Small intestine (tissue), 7 donors: Measurements from ENCODE around the gene COG7. TPM values are rescaled to one million over a fixed set of nuclear protein-coding genes. Genes with fewer than 3 reads are reported as not detected.

Source experiments
- DNase-seq, 2 donors: peaks; one replicate each; pipeline versions ENCODE4 v3.0.0 to v3.0.0-alpha.2; 2013
- FAIRE-seq: peaks from 2 replicates; lab custom pipeline; 2012; peaks lifted over from hg19 to GRCh38; lab: Jason Lieb, UNC
- H3K27ac ChIP-seq, 3 donors: one replicate each; pipeline ENCODE4 v1.5.1; 2013; ENCODE audit warnings: low read length in 2 of 3, mild to moderate bottlenecking in 2 of 3, control low read depth in 1 of 3, inconsistent platforms in 1 of 3, low read depth in 1 of 3, moderate library complexity in 1 of 3
- H3K27me3 ChIP-seq, 3 donors: one replicate each; pipeline ENCODE4 v1.6.1; 2013; ENCODE audit warnings: low read length in 3 of 3, inconsistent platforms in 1 of 3; ENCODE audit not compliant: control insufficient read depth in 3 of 3, insufficient read depth in 3 of 3
- H3K36me3 ChIP-seq, 3 donors: one replicate each; pipeline ENCODE4 v1.6.1; 2013; ENCODE audit warnings: low read length in 3 of 3, inconsistent platforms in 1 of 3, low read depth in 1 of 3, mild to moderate bottlenecking in 1 of 3, moderate library complexity in 1 of 3; ENCODE audit not compliant: control insufficient read depth in 3 of 3, insufficient read depth in 2 of 3
- H3K4me1 ChIP-seq, 3 donors: one replicate each; pipeline ENCODE4 v1.6.1; 2013; ENCODE audit warnings: low read length in 2 of 3, inconsistent platforms in 1 of 3, low read depth in 1 of 3, mild to moderate bottlenecking in 1 of 3, moderate library complexity in 1 of 3; ENCODE audit not compliant: control insufficient read depth in 3 of 3, insufficient read depth in 2 of 3
- H3K4me3 ChIP-seq, 3 donors: one replicate each; pipeline ENCODE4 v1.5.1; 2013; ENCODE audit warnings: low read length in 3 of 3, control low read depth in 1 of 3, inconsistent platforms in 1 of 3, low read depth in 1 of 3, mild to moderate bottlenecking in 1 of 3, moderate library complexity in 1 of 3
- H3K9me3 ChIP-seq, 2 donors: one replicate each; pipeline ENCODE4 v1.6.1; 2013; ENCODE audit warnings: low read depth in 1 of 2, low read length in 1 of 2; ENCODE audit not compliant: control insufficient read depth in 2 of 2, insufficient read depth in 1 of 2
- WGBS, 3 donors: extraction: QIAGEN DNeasy Blood & Tissue Kit; methylation state at CpG; one replicate each; pipeline ENCODE4 v1.1.7; 2013; 5-methylcytosine and 5-hydroxymethylcytosine counted together
- polyA plus RNA-seq, 4 donors: library from polyadenylated mRNA; stranded (reverse) in 3 of 4; unstranded in 1 of 4; fragments of 200-250 nt in 3 of 4; fragments of 120-200 nt in 1 of 4; gene quantifications; one replicate each; pipeline versions ENCODE4 v1.2.1 to v1.2.3, GENCODE V29; 2013
- donor health status: healthy with polysubstance abuse.
- donor health status: control.
- donor health status: control.
- donor health status: Bipolar disorder and iron deficiency.
- donor health status: healthy.

The COG7 gene
- polyA plus RNA-seq, 4 donors: 15.7 to 21.9 (median 17.3) TPM

DNA sequence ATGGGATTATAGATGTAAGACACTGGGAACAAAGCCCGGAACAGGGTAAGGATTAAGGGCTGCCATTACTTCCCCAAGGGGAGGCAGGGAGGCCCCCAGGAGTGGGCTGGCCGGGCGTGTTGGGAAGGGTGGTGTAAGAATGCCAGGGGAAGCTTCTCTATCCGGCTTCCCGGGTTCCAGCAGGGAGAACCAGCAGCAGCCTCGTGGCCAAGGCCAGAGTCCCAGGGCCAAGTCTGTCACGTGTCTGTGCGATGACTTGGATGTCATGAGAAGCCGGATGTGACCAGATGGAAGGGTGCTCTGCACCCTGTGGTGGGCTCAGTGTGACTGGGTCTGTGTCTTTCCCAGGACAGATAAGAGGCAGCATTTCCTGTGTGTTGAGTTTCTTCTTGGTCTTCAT lies 98.7 kb downstream of the COG7 start:
- H3K27ac ChIP-seq: no peak overlapping the region
- H3K4me1 ChIP-seq: no peaks in the 10 kb centered on the region
- FAIRE-seq (no peak), DNase-seq (no peak)
- H3K9me3 ChIP-seq: no peaks in the 10 kb centered on the region
- H3K36me3 ChIP-seq: no peaks in the 10 kb centered on the region
- no peaks in the 10 kb centered on the region for H3K27me3 ChIP-seq
- 85 to 88% (median 86%) methylated on average over 9 of the region's 9 CpGs for WGBS, 3 donors
- no peak overlapping the region for H3K4me3 ChIP-seq

GRCh38 chr16:23353440-23353839 lies 99.5 kb downstream of the COG7 start:
- DNase-seq (no peak), FAIRE-seq (no peak)
- Histone ChIP-seq H3K27me3 (no peaks in the 10 kb centered on the region), H3K36me3 (no peaks in the 10 kb centered on the region), H3K9me3 (no peaks in the 10 kb centered on the region), H3K4me3 (no peak overlapping the region), H3K4me1 (no peaks in the 10 kb centered on the region), H3K27ac (no peak overlapping the region)

- Histone ChIP-seq H3K4me1 (no peaks in the 10 kb centered on the region), H3K4me3 (no peak overlapping the region), H3K9me3 (no peaks in the 10 kb centered on the region), H3K36me3 (no peaks in the 10 kb centered on the region), H3K27me3 (no peaks in the 10 kb centered on the region), H3K27ac (no peak overlapping the region)
- FAIRE-seq: no peak
- DNase-seq: peak in 1 of 2 donors; percentile 24
- WGBS, 3 donors: 45 to 74% (median 54%) methylated on average over 5 of the region's 5 CpGs
Observed at GRCh38 chr16:23351360-23351759, 101.6 kb downstream of the COG7 start.

DNA sequence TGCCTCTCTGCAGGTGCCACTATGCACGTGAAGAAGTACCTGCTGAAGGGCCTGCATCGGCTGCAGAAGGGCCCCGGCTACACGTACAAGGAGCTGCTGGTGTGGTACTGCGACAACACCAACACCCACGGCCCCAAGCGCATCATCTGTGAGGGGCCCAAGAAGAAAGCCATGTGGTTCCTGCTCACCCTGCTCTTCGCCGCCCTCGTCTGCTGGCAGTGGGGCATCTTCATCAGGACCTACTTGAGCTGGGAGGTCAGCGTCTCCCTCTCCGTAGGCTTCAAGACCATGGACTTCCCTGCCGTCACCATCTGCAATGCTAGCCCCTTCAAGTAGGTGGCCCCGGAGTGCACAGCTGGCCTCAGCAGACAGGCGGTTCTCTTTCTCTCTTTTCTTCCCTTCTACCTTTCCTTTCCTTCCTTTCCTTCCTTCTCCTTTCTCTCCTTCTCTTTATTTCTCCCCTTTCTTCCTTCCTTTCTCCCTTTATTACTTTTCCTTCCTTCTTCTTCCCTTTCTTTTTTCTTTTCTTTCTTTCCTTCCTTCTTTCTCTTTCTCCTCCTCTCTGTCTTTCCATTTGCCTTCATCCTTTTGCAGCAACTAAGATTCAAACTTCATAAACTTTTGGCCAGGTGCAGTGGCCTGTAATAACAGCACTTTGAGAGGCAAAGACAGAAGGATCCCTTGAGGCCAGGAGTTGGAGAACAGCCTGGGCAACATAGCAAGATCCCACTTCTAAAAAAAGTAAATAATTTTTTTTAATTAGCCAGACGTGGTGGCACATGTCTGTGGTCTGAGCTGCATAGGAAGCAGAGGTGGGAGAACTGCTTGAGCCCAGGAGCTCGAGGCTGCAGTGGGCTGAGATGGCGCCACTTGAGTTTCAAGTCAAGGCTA lies 104.2 kb downstream of the COG7 start:
- DNase-seq: no peak
- Histone ChIP-seq H3K27me3 (no peaks in the 10 kb centered on the region), H3K36me3 (no peaks in the 10 kb centered on the region), H3K4me3 (no peak overlapping the region), H3K27ac (no peak overlapping the region), H3K4me1 (no peaks in the 10 kb centered on the region), H3K9me3 (no peaks in the 10 kb centered on the region)
- 58 to 70% (median 63%) methylated on average over 12 to 18 of the region's 18 CpGs for WGBS, 3 donors
- FAIRE-seq: no peak

DNA sequence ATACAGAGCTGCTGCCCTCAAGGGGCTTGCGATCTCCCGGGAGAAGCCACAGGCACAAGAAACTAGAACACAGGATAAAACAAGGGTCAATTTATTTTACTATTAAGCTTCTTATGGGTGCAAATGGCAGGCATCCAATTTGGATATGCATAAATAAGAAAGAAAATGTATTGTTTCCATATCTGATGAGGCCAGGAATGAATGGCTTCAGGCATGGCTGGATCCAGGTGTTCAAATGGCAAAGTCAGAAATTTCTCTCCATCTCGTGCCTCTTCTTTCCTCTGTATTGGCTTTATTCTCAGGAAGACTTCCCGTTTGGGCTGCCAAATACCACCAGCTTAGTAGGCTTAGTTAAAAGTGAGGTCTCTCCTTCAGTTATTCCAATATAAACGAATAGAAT lies 107.8 kb downstream of the COG7 start:
- Histone ChIP-seq H3K27ac (no peak overlapping the region), H3K4me1 (no peaks in the 10 kb centered on the region), H3K27me3 (no peaks in the 10 kb centered on the region), H3K36me3 (no peaks in the 10 kb centered on the region), H3K9me3 (no peaks in the 10 kb centered on the region), H3K4me3 (no peak overlapping the region)
- 77 to 83% (median 82%) methylated on average over 5 of the region's 5 CpGs for WGBS, 3 donors
- FAIRE-seq (no peak), DNase-seq (no peak)

GRCh38 chr16:23343643-23344612 lies 109.1 kb downstream of the COG7 start:
- no peaks in the 10 kb centered on the region for H3K36me3 ChIP-seq
- no peaks in the 10 kb centered on the region for H3K4me1 ChIP-seq
- H3K4me3 ChIP-seq: no peak overlapping the region
- H3K27ac ChIP-seq: no peak overlapping the region
- H3K9me3 ChIP-seq: no peaks in the 10 kb centered on the region
- DNase-seq (peak in 1 of 2 donors; percentile 7), FAIRE-seq (no peak)
- WGBS, 3 donors: 56 to 66% (median 66%) methylated on average over 5 of the region's 5 CpGs
- no peaks in the 10 kb centered on the region for H3K27me3 ChIP-seq

- WGBS, 3 donors: 41 to 48% (median 41%) methylated on average over 5 of the region's 5 CpGs
- no peak for FAIRE-seq
- no peak overlapping the region for H3K4me3 ChIP-seq
- H3K27ac ChIP-seq: no peak overlapping the region
- no peaks in the 10 kb centered on the region for H3K4me1 ChIP-seq
- no peaks in the 10 kb centered on the region for H3K27me3 ChIP-seq
- no peaks in the 10 kb centered on the region for H3K36me3 ChIP-seq
- no peaks in the 10 kb centered on the region for H3K9me3 ChIP-seq
- no peak for DNase-seq
Observed at GRCh38 chr16:23342083-23342640, 110.8 kb downstream of the COG7 start.

GRCh38 chr16:23339787-23340186 lies 113.2 kb downstream of the COG7 start:
- Histone ChIP-seq H3K4me1 (no peaks in the 10 kb centered on the region), H3K27ac (no peak overlapping the region), H3K9me3 (no peaks in the 10 kb centered on the region), H3K27me3 (no peaks in the 10 kb centered on the region), H3K4me3 (no peak overlapping the region), H3K36me3 (no peaks in the 10 kb centered on the region)
- 82 to 93% (median 89%) methylated on average over 3 of the region's 3 CpGs for WGBS, 3 donors
- FAIRE-seq: no peak
- DNase-seq: no peak
